Mesendoderm (in vitro differentiated cells): ENCODE measurements around the gene ZNF512.

Experiments
- DNase-seq: peaks from one replicate; pipeline ENCODE4 v3.0.0; 2013
- H2AK5ac ChIP-seq: 2 replicates; pipeline ENCODE4 v1.6.1; 2013; ENCODE audit warnings: low read length, inconsistent platforms
- H2BK120ac ChIP-seq: 2 replicates; pipeline ENCODE4 v1.6.1; 2013; ENCODE audit warnings: low read depth, mild to moderate bottlenecking, low read length, moderate library complexity, mixed read lengths
- H2BK15ac ChIP-seq: replicated peaks from 2 replicates; pipeline ENCODE4 v1.6.1; 2013; ENCODE audit warnings: low read depth, mild to moderate bottlenecking, moderate library complexity
- H2BK5ac ChIP-seq: 2 replicates; pipeline ENCODE4 v1.6.1; 2013; ENCODE audit warnings: low read length, inconsistent platforms
- H3K18ac ChIP-seq: 2 replicates; pipeline ENCODE4 v1.6.1; 2013; ENCODE audit warnings: mild to moderate bottlenecking, low read length, mixed read lengths
- H3K23ac ChIP-seq: one replicate; pipeline ENCODE4 v1.6.1; 2013; ENCODE audit warnings: low read length
- H3K27ac ChIP-seq: 2 replicates; pipeline ENCODE4 v1.5.1; 2013; ENCODE audit warnings: low read depth, mild to moderate bottlenecking, inconsistent platforms, low read length, moderate library complexity
- H3K27me3 ChIP-seq: 2 replicates; pipeline ENCODE4 v1.6.1; 2013; ENCODE audit warnings: low read length, control low read depth, mild to moderate bottlenecking, inconsistent platforms; ENCODE audit not compliant: insufficient read depth, poor library complexity
- H3K36me3 ChIP-seq: 2 replicates; pipeline ENCODE4 v1.6.1; 2013; ENCODE audit warnings: low read length, inconsistent platforms; ENCODE audit not compliant: control insufficient read depth, insufficient read depth
- H3K4ac ChIP-seq: one replicate; pipeline ENCODE4 v1.6.1; 2013; ENCODE audit warnings: low read depth, mild to moderate bottlenecking, low read length, moderate library complexity
- H3K4me1 ChIP-seq: 2 replicates; pipeline ENCODE4 v1.6.1; 2013; ENCODE audit warnings: low read depth, low read length, inconsistent platforms; ENCODE audit not compliant: control insufficient read depth
- H3K4me2 ChIP-seq: 2 replicates; pipeline ENCODE4 v1.6.1; 2013; ENCODE audit warnings: low read length
- H3K4me3 ChIP-seq: 2 replicates; pipeline ENCODE4 v1.5.1; 2013; ENCODE audit warnings: mild to moderate bottlenecking, low read length
- H3K56ac ChIP-seq: one replicate; pipeline ENCODE4 v1.6.1; 2013; ENCODE audit warnings: low read length
- H3K79me1 ChIP-seq: 2 replicates; pipeline ENCODE4 v1.6.1; 2013; ENCODE audit warnings: low read length, inconsistent platforms
- H3K79me2 ChIP-seq: 2 replicates; pipeline ENCODE4 v1.6.1; 2013; ENCODE audit warnings: mild to moderate bottlenecking, low read length; ENCODE audit not compliant: control insufficient read depth, insufficient read depth
- H3K9ac ChIP-seq: 2 replicates; pipeline ENCODE4 v1.6.1; 2013; ENCODE audit warnings: low read length, inconsistent platforms
- H4K5ac ChIP-seq: one replicate; pipeline ENCODE4 v1.6.1; 2013; ENCODE audit warnings: low read length
- H4K8ac ChIP-seq: one replicate; pipeline ENCODE4 v1.6.1; 2013; ENCODE audit warnings: low read depth, mild to moderate bottlenecking, control low read depth, low read length, moderate library complexity
- WGBS: extraction: QIAGEN DNeasy Blood & Tissue Kit; methylation state at CpG from one replicate; pipeline ENCODE4 v1.1.7; 2013; ENCODE audit warnings: low lambda C conversion rate, missing lambda C conversion rate; ENCODE audit not compliant: insufficient coverage; ENCODE audit errors: extremely low coverage; 5-methylcytosine and 5-hydroxymethylcytosine counted together

Gene ZNF512

GRCh38 chr2:27572998-27573429 is 9.8 kb upstream of the ZNF512 start:
- Histone ChIP-seq H2BK5ac (no peak overlapping the region), H2AK5ac (no peak overlapping the region), H3K36me3 (no peaks in the 10 kb centered on the region), H3K4me1 (no peaks in the 10 kb centered on the region), H3K18ac (no peak overlapping the region), H3K56ac (no peak overlapping the region), H3K4me3 (no peak overlapping the region), H3K9ac (no peak overlapping the region), H2BK15ac (no peak overlapping the region), H3K79me1 (no peaks in the 10 kb centered on the region), H3K23ac (no peak overlapping the region), H3K4me2 (no peak overlapping the region), H2BK120ac (no peak overlapping the region), H4K8ac (no peak overlapping the region), H3K4ac (no peak overlapping the region), H3K27ac (no peak overlapping the region), H3K79me2 (no peaks in the 10 kb centered on the region), H4K5ac (no peak overlapping the region), H3K27me3 (no peaks in the 10 kb centered on the region)
- DNase-seq: peak; percentile 19
- WGBS: no CpG with 5 or more reads among the region's 6 CpGs

- Histone ChIP-seq H3K56ac (no peak overlapping the region), H3K79me1 (no peaks in the 10 kb centered on the region), H4K8ac (no peak overlapping the region), H3K36me3 (no peaks in the 10 kb centered on the region), H3K18ac (no peak overlapping the region), H2BK120ac (no peak overlapping the region), H3K4me2 (no peak overlapping the region), H4K5ac (no peak overlapping the region), H3K4me3 (no peak overlapping the region), H3K79me2 (no peaks in the 10 kb centered on the region), H3K27me3 (no peaks in the 10 kb centered on the region), H3K23ac (no peak overlapping the region), H2AK5ac (no peak overlapping the region), H3K27ac (no peak overlapping the region), H3K9ac (no peak overlapping the region), H3K4ac (no peak overlapping the region), H2BK15ac (no peak overlapping the region), H2BK5ac (no peak overlapping the region), H3K4me1 (no peaks in the 10 kb centered on the region)
- DNase-seq: no peak
- WGBS: no CpG with 5 or more reads among the region's 3 CpGs
Observed at GRCh38 chr2:27573452-27573851, 9.4 kb upstream of the ZNF512 start.

- DNase-seq: no peak
- Histone ChIP-seq H3K23ac (no peak overlapping the region), H4K8ac (no peak overlapping the region), H3K4me2 (no peak overlapping the region), H3K18ac (no peak overlapping the region), H3K79me1 (peaks cover 15% of the 10 kb centered on the region), H3K27me3 (no peaks in the 10 kb centered on the region), H2BK15ac (no peak overlapping the region), H3K4ac (no peak overlapping the region), H3K4me3 (no peak overlapping the region), H3K27ac (no peak overlapping the region), H3K56ac (no peak overlapping the region), H4K5ac (no peak overlapping the region), H3K79me2 (peaks cover 31% of the 10 kb centered on the region), H2AK5ac (no peak overlapping the region), H2BK5ac (no peak overlapping the region), H2BK120ac (no peak overlapping the region), H3K9ac (no peak overlapping the region), H3K36me3 (no peaks in the 10 kb centered on the region), H3K4me1 (peaks cover 10% of the 10 kb centered on the region)
- no CpG with 5 or more reads among the region's 19 CpGs for WGBS
Observed at GRCh38 chr2:27581417-27582128, 1.3 kb upstream of the ZNF512 start.

GRCh38 chr2:27582129-27582694 is 630 bp upstream of the ZNF512 start:
- H3K27ac ChIP-seq: no peak overlapping the region
- H3K23ac ChIP-seq: no peak overlapping the region
- WGBS: no CpG with 5 or more reads among the region's 16 CpGs
- H4K5ac ChIP-seq: no peak overlapping the region
- H3K79me1 ChIP-seq: peaks cover 15% of the 10 kb centered on the region
- peak overlapping the region; percentile 61 for H3K56ac ChIP-seq
- H2AK5ac ChIP-seq: no peak overlapping the region
- H2BK120ac ChIP-seq: no peak overlapping the region
- peaks cover 35% of the 10 kb centered on the region for H3K79me2 ChIP-seq
- peak overlapping the region; percentile 21 for H3K9ac ChIP-seq
- no peak for DNase-seq
- no peak overlapping the region for H3K18ac ChIP-seq
- no peaks in the 10 kb centered on the region for H3K36me3 ChIP-seq
- H2BK15ac ChIP-seq: no peak overlapping the region
- peak overlapping the region; percentile 93 for H4K8ac ChIP-seq
- no peak overlapping the region for H3K4me3 ChIP-seq
- H2BK5ac ChIP-seq: no peak overlapping the region
- peak overlapping the region; percentile 12 for H3K4me2 ChIP-seq
- peaks cover 10% of the 10 kb centered on the region for H3K4me1 ChIP-seq
- no peak overlapping the region for H3K4ac ChIP-seq
- H3K27me3 ChIP-seq: no peaks in the 10 kb centered on the region

- Histone ChIP-seq H3K4me3 (peak overlapping the region; percentile 90), H3K36me3 (no peaks in the 10 kb centered on the region), H4K8ac (no peak overlapping the region), H2BK5ac (no peak overlapping the region), H2AK5ac (peak overlapping the region; percentile 12), H3K4me1 (peaks cover 10% of the 10 kb centered on the region), H3K27me3 (no peaks in the 10 kb centered on the region), H3K9ac (peak overlapping the region; percentile 85), H3K23ac (no peak overlapping the region), H3K79me1 (peaks cover 15% of the 10 kb centered on the region), H3K27ac (no peak overlapping the region), H3K4ac (peak overlapping the region; percentile 20), H3K79me2 (peaks cover 40% of the 10 kb centered on the region), H2BK15ac (no peak overlapping the region), H2BK120ac (no peak overlapping the region), H3K56ac (peak overlapping the region; percentile 94), H3K18ac (no peak overlapping the region), H4K5ac (peak overlapping the region; percentile 21), H3K4me2 (peak overlapping the region; percentile 70)
- no CpG with 5 or more reads among the region's 12 CpGs for WGBS
- no peak for DNase-seq
Observed at GRCh38 chr2:27583390-27583915, 611 bp downstream of the ZNF512 start.
